Keratinocyte (primary cell): Measurements from ENCODE around the gene SIRT7. TPM values are rescaled to one million over a fixed set of nuclear protein-coding genes. Genes with fewer than 3 reads are reported as not detected.

Experiments used
- DNase-seq: peaks from one replicate; pipeline ENCODE4 v3.0.0-alpha.2; 2011; ENCODE audit warnings: low read depth, missing footprints, low spot score
- FAIRE-seq: peaks from 2 replicates; lab custom pipeline; 2011; peaks lifted over from hg19 to GRCh38; lab: Jason Lieb, UNC
- H2AFZ ChIP-seq: 2 replicates; pipeline ENCODE4 v1.6.0; 2012; ENCODE audit warnings: low read length, control low read depth, inconsistent platforms; ENCODE audit not compliant: control insufficient read depth
- H3K27ac ChIP-seq: 2 replicates; pipeline ENCODE4 v1.5.1; 2011; ENCODE audit warnings: low read length; ENCODE audit not compliant: control insufficient read depth, insufficient read depth
- H3K27me3 ChIP-seq: 3 replicates; pipeline ENCODE4 v1.6.0; 2011; ENCODE audit warnings: low read length; ENCODE audit not compliant: control insufficient read depth, insufficient read depth; ENCODE audit errors: extremely low read depth
- H3K36me3 ChIP-seq, 2 experiments: 2 replicates in 1 of 2; 3 replicates in 1 of 2; pipeline ENCODE4 v1.5.1; 2011; ENCODE audit warnings: low read length in 2 of 2, mild to moderate bottlenecking in 1 of 2; ENCODE audit not compliant: control insufficient read depth in 2 of 2, insufficient read depth in 2 of 2; ENCODE audit errors: extremely low read depth in 1 of 2
- H3K4me1 ChIP-seq: 3 replicates; pipeline ENCODE4 v1.5.1; 2011; ENCODE audit warnings: low read length; ENCODE audit not compliant: control insufficient read depth, insufficient read depth; ENCODE audit errors: extremely low read depth
- H3K4me2 ChIP-seq: 3 replicates; pipeline ENCODE4 v1.6.0; 2011; ENCODE audit warnings: low read depth, low read length; ENCODE audit not compliant: control insufficient read depth, insufficient read depth; ENCODE audit errors: extremely low read depth
- H3K4me3 ChIP-seq, 3 experiments: fragments of 200-600 bp in 1 of 3; sonication (generic) in 1 of 3; 2 replicates in 2 of 3; 3 replicates in 1 of 3; pipeline ENCODE4 v1.5.1; 2011 to 2016; ENCODE audit warnings: low read length in 3 of 3, mild to moderate bottlenecking in 3 of 3, control low read depth in 2 of 3, inconsistent platforms in 1 of 3, low read depth in 1 of 3, mixed read lengths in 1 of 3, mixed run types in 1 of 3, moderate library complexity in 1 of 3; ENCODE audit not compliant: control insufficient read depth in 2 of 3, insufficient read depth in 2 of 3; ENCODE audit errors: extremely low read depth in 1 of 3
- H3K79me2 ChIP-seq: 2 replicates; pipeline ENCODE4 v1.6.0; 2012; ENCODE audit warnings: low read length; ENCODE audit not compliant: control insufficient read depth, insufficient read depth
- H3K9ac ChIP-seq: 3 replicates; pipeline ENCODE4 v1.6.0; 2011; ENCODE audit warnings: low read length; ENCODE audit not compliant: control insufficient read depth, insufficient read depth; ENCODE audit errors: extremely low read depth
- H3K9me1 ChIP-seq: 3 replicates; pipeline ENCODE4 v1.6.0; 2011; ENCODE audit warnings: low read length; ENCODE audit not compliant: control insufficient read depth, insufficient read depth; ENCODE audit errors: extremely low read depth
- H3K9me3 ChIP-seq: 2 replicates; pipeline ENCODE4 v1.5.1; 2012; ENCODE audit warnings: low read depth, low read length; ENCODE audit not compliant: control insufficient read depth
- H4K20me1 ChIP-seq: 3 replicates; pipeline ENCODE4 v1.6.0; 2011; ENCODE audit warnings: low read length; ENCODE audit not compliant: control insufficient read depth, insufficient read depth; ENCODE audit errors: extremely low read depth
- CTCF ChIP-seq, 3 experiments: IDR thresholded peaks in 1 of 3; conservative IDR thresholded peaks in 1 of 3; optimal IDR thresholded peaks in 1 of 3; 2 replicates in 2 of 3; 3 replicates in 1 of 3; pipeline versions ENCODE3 to v1.5.1; 2011; ENCODE audit warnings: low read length in 3 of 3, mild to moderate bottlenecking in 3 of 3, moderate library complexity in 2 of 3, control low read depth in 1 of 3, inconsistent platforms in 1 of 3; ENCODE audit not compliant: insufficient read depth in 2 of 3; ENCODE audit errors: extremely low read depth in 1 of 3
- EZH2 ChIP-seq: IDR thresholded peaks from one replicate; pipeline ENCODE4 v1.6.1; 2012; ENCODE audit warnings: inconsistent platforms, mild to moderate bottlenecking, low read length, moderate library complexity
- dilution Hi-C: fragments of 300-500 bp; cut with MboI; formaldehyde crosslinking; loops from one replicate; pipeline ENCODE4 v1.7.0; 2020; ENCODE audit warnings: low sequenced_read_pairs; ENCODE audit not compliant: extremely low pct_ligation_motif_present
- polyA plus RNA-seq, 5 experiments: library from polyadenylated mRNA; depleted of rRNA in 3 of 5; stranded (reverse) in 3 of 5; stranded (forward) in 1 of 5; unstranded in 1 of 5; fragments of >200 nt; gene quantifications; 1 replicate in 1 of 5; 2 replicates in 3 of 5; 3 replicates in 1 of 5; pipeline versions ENCODE4 v1.2.1 to v1.2.3, GENCODE V29; 2011 to 2012; ENCODE audit warnings: missing spikeins in 2 of 5, low read depth in 1 of 5, low replicate concordance in 1 of 5

Gene SIRT7
- polyA plus RNA-seq, 1 donor (not counting 4 experiments of a cell fraction or from before 2014, with no cell fraction given) = 6.9 TPM

- no peak for DNase-seq
Observed at GRCh38 chr17:81870131-81870980, 47.6 kb downstream of the SIRT7 start.

GRCh38 chr17:81869221-81870130 lies 48.5 kb downstream of the SIRT7 start:
- Histone ChIP-seq H2AFZ (no peak overlapping the region), H3K27ac (peak overlapping the region; percentile 88), H3K79me2 (peaks cover 35% of the 10 kb centered on the region), H3K36me3 (peaks cover 12 to 21% of the 10 kb centered on the region in 2 experiments), H3K4me3 (peak overlapping the region; percentile 79 to 94 (median 91)), H3K9me1 (peaks cover 3% of the 10 kb centered on the region), H3K4me1 (peaks cover 30% of the 10 kb centered on the region), H3K9me3 (no peaks in the 10 kb centered on the region), H3K27me3 (no peaks in the 10 kb centered on the region), H3K9ac (peak overlapping the region; percentile 94), H3K4me2 (peak overlapping the region; percentile 94), H4K20me1 (peaks cover 12% of the 10 kb centered on the region)
- FAIRE-seq (no peak), DNase-seq (no peak)
- dilution Hi-C loops = no loop called here
- TF ChIP-seq CTCF (optimal IDR thresholded peaks at IDR 0.05 in 1 of 3, IDR thresholded peaks at IDR 0.05 in 1 of 3, conservative IDR thresholded peaks at IDR 0.05 in 1 of 3; ENCODE audit: extremely low read depth in 1 of 3, insufficient read depth in 2 of 3, low read length in 3 of 3) (peak; percentile 43 to 67 (median 59)), EZH2 (no peak)

More at GRCh38 chr17:81870131-81870980, 47.6 kb downstream of the SIRT7 start:
- Histone ChIP-seq H3K4me3 (peak overlapping the region; percentile 79 to 94 (median 91)), H3K27me3 (no peaks in the 10 kb centered on the region), H3K27ac (peak overlapping the region; percentile 88), H3K9me1 (peaks cover 3% of the 10 kb centered on the region), H3K4me1 (peaks cover 30% of the 10 kb centered on the region), H3K9ac (peak overlapping the region; percentile 94), H2AFZ (no peak overlapping the region), H3K4me2 (peak overlapping the region; percentile 94), H3K36me3 (peaks cover 12 to 16% of the 10 kb centered on the region in 2 experiments), H4K20me1 (peaks cover 10% of the 10 kb centered on the region), H3K79me2 (peaks cover 28% of the 10 kb centered on the region), H3K9me3 (no peaks in the 10 kb centered on the region)
- FAIRE-seq = no peak
- TF ChIP-seq EZH2 = no peak
- TF ChIP-seq CTCF (optimal IDR thresholded peaks at IDR 0.05 in 1 of 3, IDR thresholded peaks at IDR 0.05 in 1 of 3, conservative IDR thresholded peaks at IDR 0.05 in 1 of 3; ENCODE audit: extremely low read depth in 1 of 3, insufficient read depth in 2 of 3, low read length in 3 of 3) = no peak
- dilution Hi-C loops = no loop called here
